Measurements from ENCODE around the gene SPAG17.
A peak's percentile ranks its signal among the peaks of the same experiment; 100 is the strongest.

- TF ChIP-seq, protein P1, sequence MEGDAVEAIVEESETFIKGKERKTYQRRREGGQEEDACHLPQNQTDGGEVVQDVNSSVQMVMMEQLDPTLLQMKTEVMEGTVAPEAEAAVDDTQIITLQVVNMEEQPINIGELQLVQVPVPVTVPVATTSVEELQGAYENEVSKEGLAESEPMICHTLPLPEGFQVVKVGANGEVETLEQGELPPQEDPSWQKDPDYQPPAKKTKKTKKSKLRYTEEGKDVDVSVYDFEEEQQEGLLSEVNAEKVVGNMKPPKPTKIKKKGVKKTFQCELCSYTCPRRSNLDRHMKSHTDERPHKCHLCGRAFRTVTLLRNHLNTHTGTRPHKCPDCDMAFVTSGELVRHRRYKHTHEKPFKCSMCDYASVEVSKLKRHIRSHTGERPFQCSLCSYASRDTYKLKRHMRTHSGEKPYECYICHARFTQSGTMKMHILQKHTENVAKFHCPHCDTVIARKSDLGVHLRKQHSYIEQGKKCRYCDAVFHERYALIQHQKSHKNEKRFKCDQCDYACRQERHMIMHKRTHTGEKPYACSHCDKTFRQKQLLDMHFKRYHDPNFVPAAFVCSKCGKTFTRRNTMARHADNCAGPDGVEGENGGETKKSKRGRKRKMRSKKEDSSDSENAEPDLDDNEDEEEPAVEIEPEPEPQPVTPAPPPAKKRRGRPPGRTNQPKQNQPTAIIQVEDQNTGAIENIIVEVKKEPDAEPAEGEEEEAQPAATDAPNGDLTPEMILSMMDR (IDR thresholded peaks at IDR 0.05): peak; percentile 18; the same call in 1 of the 2 replicates
- TF ChIP-seq POLR2AphosphoS5 (IDR thresholded peaks at IDR 0.05; ENCODE audit: low read depth, low read length) (no peak), CHD2 (IDR thresholded peaks at IDR 0.05; ENCODE audit: low read length, partially characterized antibody) (no peak), EP300 (IDR thresholded peaks at IDR 0.05; ENCODE audit: borderline replicate concordance in 1 of 2, low read depth in 1 of 2, low read length in 1 of 2) (no peak), NFIC (IDR thresholded peaks at IDR 0.05; ENCODE audit: borderline replicate concordance) (no peak), RAD21 (IDR thresholded peaks at IDR 0.05; ENCODE audit: low read length) (peak; percentile 31), YY1 (IDR thresholded peaks at IDR 0.05; ENCODE audit: low read depth) (no peak), FOSL2 (IDR thresholded peaks at IDR 0.05; ENCODE audit: borderline replicate concordance, low read depth) (no peak), TEAD4 (IDR thresholded peaks at IDR 0.05; ENCODE audit: borderline replicate concordance, insufficient read depth) (no peak), SIN3A (IDR thresholded peaks at IDR 0.05; ENCODE audit: borderline replicate concordance, low read depth, low read length) (no peak), ZBTB33 (IDR thresholded peaks at IDR 0.05; ENCODE audit: borderline replicate concordance, low read depth) (no peak), FOXJ3 (CRISPR knock-in tag; IDR thresholded peaks at IDR 0.05) (no peak)
- TF ChIP-seq, protein P2, sequence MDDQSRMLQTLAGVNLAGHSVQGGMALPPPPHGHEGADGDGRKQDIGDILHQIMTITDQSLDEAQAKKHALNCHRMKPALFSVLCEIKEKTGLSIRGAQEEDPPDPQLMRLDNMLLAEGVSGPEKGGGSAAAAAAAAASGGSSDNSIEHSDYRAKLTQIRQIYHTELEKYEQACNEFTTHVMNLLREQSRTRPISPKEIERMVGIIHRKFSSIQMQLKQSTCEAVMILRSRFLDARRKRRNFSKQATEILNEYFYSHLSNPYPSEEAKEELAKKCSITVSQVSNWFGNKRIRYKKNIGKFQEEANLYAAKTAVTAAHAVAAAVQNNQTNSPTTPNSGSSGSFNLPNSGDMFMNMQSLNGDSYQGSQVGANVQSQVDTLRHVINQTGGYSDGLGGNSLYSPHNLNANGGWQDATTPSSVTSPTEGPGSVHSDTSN (IDR thresholded peaks at IDR 0.05): no peak
- TF ChIP-seq, protein P3, sequence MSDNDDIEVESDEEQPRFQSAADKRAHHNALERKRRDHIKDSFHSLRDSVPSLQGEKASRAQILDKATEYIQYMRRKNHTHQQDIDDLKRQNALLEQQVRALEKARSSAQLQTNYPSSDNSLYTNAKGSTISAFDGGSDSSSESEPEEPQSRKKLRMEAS (IDR thresholded peaks at IDR 0.05; ENCODE audit: low read depth): no peak
Observed at GRCh38 chr1:118154220-118154619, 30.8 kb downstream of the SPAG17 start.
